GM12874 (cell line): ENCODE results near the gene C16orf46.
A peak's percentile ranks its signal among the peaks of the same experiment; 100 is the strongest.

Source experiments
- CTCF ChIP-seq: IDR thresholded peaks from 2 replicates; pipeline ENCODE4 v1.5.1; 2011; ENCODE audit warnings: low read depth, mild to moderate bottlenecking, control low read depth, low read length, moderate library complexity; ENCODE audit not compliant: insufficient read depth

The C16orf46 gene

GRCh38 chr16:81035398-81035974, 41.6 kb downstream of the C16orf46 start, which contains the start of gene ATMIN:
TSS of gene ATMIN (plus strand) at chr16:81035842. CDS start at chr16:81035871, 29 bp downstream.
- peak; percentile 98 for TF ChIP-seq CTCF

- TF ChIP-seq CTCF, result no peak
Observed at GRCh38 chr16:81029930-81030604, 47.0 kb downstream of the C16orf46 start.

- TF ChIP-seq CTCF, result no peak
Observed at GRCh38 chr16:81026429-81026828, 50.6 kb downstream of the C16orf46 start.

GRCh38 chr16:81018496-81018895, 58.5 kb downstream of the C16orf46 start:
- TF ChIP-seq CTCF, result no peak

GRCh38 chr16:81014672-81015071, 62.4 kb downstream of the C16orf46 start:
- TF ChIP-seq CTCF, result no peak

- TF ChIP-seq CTCF, result no peak
Observed at GRCh38 chr16:81012974-81013373, 64.1 kb downstream of the C16orf46 start.
